Measurements from ENCODE around the gene ACBD6. TPM values are rescaled to one million over a fixed set of nuclear protein-coding genes. Genes with fewer than 3 reads are reported as not detected.

ACBD6 gene
- total and polyA plus RNA-seq, 11 donors, result 18.6 to 35.8 (median 21.8) TPM

DNA sequence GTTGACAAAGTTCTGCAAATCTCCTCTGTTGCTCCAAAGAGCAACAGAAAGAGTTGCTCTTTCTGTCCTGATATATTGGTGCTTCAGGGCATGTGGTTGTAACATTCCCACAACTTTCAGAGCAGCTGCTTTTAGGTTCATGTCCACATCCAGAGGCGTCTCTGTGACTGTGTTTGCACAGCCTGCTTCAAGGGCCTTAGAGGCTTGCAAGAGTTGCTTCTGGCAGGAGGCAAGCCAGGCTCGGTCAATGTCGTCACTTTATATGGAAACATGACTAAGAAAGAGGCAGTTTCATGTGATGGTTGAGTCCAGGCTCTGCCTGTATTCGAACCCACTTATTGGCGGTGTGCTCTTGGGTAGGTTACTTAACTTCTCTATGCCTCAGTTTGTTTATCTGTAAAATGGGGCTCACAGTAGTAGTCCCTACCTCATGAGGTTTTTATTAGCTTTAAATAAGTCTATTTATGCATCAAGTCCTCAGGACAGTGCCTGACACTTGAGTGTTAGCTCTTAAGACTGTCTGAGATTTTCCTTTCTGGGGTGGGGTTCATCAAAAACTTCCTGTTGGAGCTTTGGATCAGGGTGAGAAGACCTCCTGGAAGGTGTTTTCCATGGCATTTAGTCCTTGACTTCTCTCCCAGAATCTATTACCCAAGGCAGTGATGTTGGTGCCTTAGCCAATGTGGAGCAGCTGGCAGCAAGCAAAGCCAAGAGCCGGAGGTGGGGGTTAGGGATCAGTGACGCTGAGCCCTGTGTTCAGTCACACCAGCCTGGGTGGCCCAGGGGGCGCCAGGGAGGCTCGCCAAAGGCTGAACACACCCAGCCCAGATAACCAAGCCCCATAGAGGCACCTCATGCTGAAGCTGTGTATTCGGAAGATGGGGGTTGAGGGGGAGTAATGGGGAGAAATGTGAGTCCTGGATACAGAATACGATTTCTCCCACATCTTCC is 253.4 kb downstream of the ACBD6 start:
- DNase-seq (no peak), ATAC-seq (no peak)
- no peak overlapping the region for H3K27ac ChIP-seq
- 62 to 72% (median 69%) methylated on average over 10 to 11 of the region's 11 CpGs for WGBS, 4 donors
- no peak overlapping the region for H3K4me3 ChIP-seq
- intact Hi-C loops (cut with DNase I), result no loop called here
- peaks cover 0 to 46% (median 10%) of the 10 kb centered on the region in 9 donors for H3K27me3 ChIP-seq
- H3K4me1 ChIP-seq, result no peaks in the 10 kb centered on the region
- no peaks in the 10 kb centered on the region for H3K9me3 ChIP-seq
- TF ChIP-seq, protein P1, sequence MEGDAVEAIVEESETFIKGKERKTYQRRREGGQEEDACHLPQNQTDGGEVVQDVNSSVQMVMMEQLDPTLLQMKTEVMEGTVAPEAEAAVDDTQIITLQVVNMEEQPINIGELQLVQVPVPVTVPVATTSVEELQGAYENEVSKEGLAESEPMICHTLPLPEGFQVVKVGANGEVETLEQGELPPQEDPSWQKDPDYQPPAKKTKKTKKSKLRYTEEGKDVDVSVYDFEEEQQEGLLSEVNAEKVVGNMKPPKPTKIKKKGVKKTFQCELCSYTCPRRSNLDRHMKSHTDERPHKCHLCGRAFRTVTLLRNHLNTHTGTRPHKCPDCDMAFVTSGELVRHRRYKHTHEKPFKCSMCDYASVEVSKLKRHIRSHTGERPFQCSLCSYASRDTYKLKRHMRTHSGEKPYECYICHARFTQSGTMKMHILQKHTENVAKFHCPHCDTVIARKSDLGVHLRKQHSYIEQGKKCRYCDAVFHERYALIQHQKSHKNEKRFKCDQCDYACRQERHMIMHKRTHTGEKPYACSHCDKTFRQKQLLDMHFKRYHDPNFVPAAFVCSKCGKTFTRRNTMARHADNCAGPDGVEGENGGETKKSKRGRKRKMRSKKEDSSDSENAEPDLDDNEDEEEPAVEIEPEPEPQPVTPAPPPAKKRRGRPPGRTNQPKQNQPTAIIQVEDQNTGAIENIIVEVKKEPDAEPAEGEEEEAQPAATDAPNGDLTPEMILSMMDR (IDR thresholded peaks at IDR 0.05), result no peak
- TF ChIP-seq POLR2A (IDR thresholded peaks at IDR 0.05), result no peak
- no peaks in the 10 kb centered on the region for H3K36me3 ChIP-seq

DNA sequence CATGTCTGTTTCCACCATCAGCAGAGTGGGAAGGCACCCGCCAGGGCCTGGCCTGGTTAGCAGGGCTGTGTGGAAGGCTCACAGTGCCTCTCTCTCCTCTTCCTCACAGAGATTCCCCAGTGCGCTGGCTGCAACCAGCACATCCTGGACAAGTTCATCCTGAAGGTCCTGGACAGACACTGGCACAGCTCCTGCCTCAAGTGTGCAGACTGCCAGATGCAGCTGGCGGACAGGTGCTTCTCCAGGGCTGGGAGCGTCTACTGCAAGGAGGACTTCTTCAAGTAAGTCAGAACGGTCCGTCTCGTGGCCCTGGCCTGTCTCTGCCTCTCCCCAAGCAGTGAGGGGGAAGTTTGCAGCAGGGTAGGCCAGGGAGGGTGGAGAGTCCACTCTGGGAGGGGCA is 254.2 kb downstream of the ACBD6 start:
- Histone ChIP-seq H3K27me3 (peaks cover 0 to 45% (median 14%) of the 10 kb centered on the region in 9 donors), H3K9me3 (no peaks in the 10 kb centered on the region), H3K36me3 (no peaks in the 10 kb centered on the region), H3K27ac (no peak overlapping the region), H3K4me1 (no peaks in the 10 kb centered on the region), H3K4me3 (no peak overlapping the region)
- TF ChIP-seq POLR2A (IDR thresholded peaks at IDR 0.05), result no peak
- TF ChIP-seq, protein P1 (IDR thresholded peaks at IDR 0.05), result no peak
- ATAC-seq (no peak), DNase-seq (no peak)
- WGBS, 4 donors, result 88 to 93% (median 91%) methylated on average over 6 to 7 of the region's 7 CpGs
- intact Hi-C loops (cut with DNase I), result no loop called here

DNA sequence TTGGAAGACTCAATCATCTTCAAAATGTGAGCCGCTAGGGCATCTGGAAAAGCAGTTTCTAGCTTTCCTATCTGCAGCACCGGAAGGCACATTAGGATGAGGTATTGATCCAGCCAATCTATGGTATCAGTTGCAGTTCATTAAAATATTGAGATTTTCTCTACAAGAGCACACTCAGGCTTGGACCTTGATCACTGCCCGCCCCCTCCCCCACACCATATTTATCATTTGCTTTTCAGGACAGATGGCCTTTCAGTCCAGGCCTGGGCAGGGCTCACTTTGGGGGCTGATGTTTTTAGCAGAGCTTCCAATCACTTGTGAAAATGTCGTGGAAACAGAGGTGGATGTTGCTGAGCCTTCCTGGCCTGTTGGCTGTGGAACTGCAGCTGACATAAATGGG is 254.8 kb downstream of the ACBD6 start:
- intact Hi-C loops (cut with DNase I), result no loop called here
- peaks cover 0 to 48% (median 17%) of the 10 kb centered on the region in 9 donors for H3K27me3 ChIP-seq

DNA sequence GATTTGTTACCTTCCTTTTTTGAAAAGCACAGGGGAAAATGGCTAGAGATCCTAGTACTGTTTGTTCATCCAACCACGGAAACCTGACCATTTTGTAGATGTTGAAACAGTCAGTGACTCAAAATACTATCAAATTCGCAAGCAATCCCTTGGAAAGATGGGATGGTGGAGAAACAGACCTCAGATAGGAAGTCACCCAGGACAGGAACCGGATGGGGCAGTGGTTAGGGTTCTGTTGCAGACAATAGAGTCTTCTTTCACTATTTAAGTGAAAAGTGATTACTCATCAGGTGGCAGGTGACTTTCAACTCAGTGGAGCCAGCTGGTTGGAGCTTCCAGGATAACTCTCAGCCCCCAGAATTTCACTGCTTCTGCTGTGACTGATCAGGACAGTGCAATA is 255.3 kb downstream of the ACBD6 start:
- no peak for ATAC-seq
- DNase-seq, result no peak
- intact Hi-C loops (cut with DNase I), result no loop called here
- 79 to 86% (median 84%) methylated on average over 3 of the region's 3 CpGs for WGBS, 4 donors
- Histone ChIP-seq H3K4me3 (no peak overlapping the region), H3K27me3 (peaks cover 0 to 48% (median 17%) of the 10 kb centered on the region in 9 donors), H3K27ac (no peak overlapping the region), H3K4me1 (no peaks in the 10 kb centered on the region), H3K36me3 (no peaks in the 10 kb centered on the region), H3K9me3 (no peaks in the 10 kb centered on the region)
- TF ChIP-seq POLR2A (IDR thresholded peaks at IDR 0.05), result no peak
- TF ChIP-seq, protein P1 (IDR thresholded peaks at IDR 0.05), result no peak

More for the DNA sequence above, 254.8 kb downstream of the ACBD6 start:
- no peak overlapping the region for H3K4me3 ChIP-seq
- TF ChIP-seq, protein P1 (IDR thresholded peaks at IDR 0.05), result no peak
- no peak for TF ChIP-seq POLR2A (IDR thresholded peaks at IDR 0.05)
- no peak for DNase-seq
- H3K4me1 ChIP-seq, result no peaks in the 10 kb centered on the region
- no peak overlapping the region for H3K27ac ChIP-seq
- no peak for ATAC-seq
- WGBS, 4 donors, result 75 to 84% (median 81%) methylated on average over 4 of the region's 4 CpGs
- H3K9me3 ChIP-seq, result no peaks in the 10 kb centered on the region
- no peaks in the 10 kb centered on the region for H3K36me3 ChIP-seq
